GM19438 (cell line): ENCODE measurements around the gene SERTM1.

Source experiments
- ATAC-seq: cut with Tn5 transposase; IDR thresholded peaks from one replicate; pipeline ENCODE4 v1.9.1; 2021; ENCODE audit warnings: low read depth; ENCODE audit not compliant: unreplicated experiment

The SERTM1 gene

DNA sequence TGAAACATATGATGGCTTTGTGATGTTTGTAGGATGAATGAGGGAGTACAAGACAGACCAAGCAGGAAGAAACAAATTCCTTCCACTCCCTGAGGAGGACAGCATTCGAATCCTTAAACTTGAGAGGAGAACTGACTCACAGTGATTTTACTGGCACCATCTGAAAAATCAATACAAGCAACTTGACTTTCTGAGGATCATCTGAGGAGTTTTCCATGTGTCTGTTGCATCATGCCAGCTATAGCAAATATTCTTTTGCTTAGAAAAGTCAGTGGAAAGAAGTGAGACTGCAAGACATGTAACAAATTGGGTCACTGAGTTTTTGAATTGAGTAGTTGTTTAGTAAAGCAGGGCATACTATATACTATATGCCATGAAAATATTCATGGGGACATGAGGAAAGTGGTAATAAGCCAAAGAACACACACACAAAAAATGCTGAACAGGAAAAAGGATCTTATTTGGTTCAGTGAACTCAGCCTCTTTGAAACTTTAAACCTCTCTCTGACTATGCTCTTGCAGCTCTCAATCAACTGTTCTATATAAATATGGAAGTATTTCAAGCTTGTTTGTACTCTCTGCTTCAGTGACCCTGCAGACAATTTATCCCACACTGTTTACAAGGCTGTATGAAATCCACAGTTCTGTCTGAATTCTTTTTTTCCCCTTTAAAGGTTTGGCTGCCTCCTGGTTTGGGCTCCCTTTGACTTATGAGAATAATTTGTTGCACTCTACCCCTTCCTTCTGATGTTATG lies 35.5 kb downstream of the SERTM1 start:
- no peak for ATAC-seq

DNA sequence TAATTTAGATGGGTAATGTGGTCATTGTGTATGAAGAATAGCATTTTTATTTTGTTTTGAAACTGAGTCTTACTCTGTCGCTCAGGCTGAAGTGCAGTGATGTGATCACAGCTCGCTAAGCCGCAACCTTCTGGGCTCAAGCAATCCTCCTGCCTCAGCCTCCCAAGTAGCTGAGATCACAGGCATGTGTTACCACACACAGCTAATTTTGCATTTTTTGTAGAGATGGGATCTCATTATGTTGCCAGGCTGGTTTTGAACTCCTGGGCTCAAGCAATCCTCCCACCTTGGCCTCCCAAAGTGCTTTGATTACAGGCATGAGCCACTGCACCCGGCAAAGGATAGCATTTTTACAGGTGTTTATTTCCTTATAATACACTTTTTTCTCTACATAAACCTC lies 36.6 kb downstream of the SERTM1 start:
- ATAC-seq = no peak

DNA sequence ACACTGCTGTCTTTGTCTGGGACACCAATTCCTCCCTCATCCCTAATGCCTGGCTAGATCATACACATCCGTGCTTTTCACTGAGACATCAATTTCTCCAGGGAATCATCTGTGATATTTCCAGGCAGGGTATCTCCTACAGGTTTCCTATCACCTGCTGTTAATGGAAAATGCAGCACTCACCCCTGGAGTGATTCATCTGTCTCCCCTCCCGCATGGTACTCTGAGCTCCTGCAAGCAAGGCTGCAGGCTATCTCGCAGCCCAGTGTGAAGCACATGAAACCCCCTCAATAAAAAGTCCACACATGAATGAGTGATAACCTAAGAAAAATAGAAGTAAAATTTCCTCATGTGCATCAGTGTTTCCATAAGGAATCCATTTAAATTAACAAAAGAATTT lies 38.5 kb downstream of the SERTM1 start:
- ATAC-seq = no peak

DNA sequence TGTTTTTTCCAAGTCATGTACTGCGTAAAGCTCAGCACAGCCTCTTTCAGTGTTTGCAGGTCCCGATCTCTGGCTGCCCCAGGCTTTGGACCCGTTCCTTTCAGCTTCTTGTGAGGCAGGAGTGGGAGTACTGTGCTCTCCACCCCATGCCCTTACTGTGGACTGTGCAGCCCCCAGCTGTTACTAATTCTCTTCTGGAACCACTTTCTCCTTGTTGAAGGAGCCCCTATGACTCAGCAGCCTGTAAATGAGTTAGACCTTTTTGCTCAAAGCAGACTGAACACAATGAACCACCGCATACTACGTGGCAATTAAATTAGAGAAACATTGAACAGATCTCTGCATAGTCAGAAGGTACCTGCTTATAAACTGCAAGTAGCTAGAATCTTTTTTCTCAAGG lies 39.0 kb downstream of the SERTM1 start:
- ATAC-seq = no peak

DNA sequence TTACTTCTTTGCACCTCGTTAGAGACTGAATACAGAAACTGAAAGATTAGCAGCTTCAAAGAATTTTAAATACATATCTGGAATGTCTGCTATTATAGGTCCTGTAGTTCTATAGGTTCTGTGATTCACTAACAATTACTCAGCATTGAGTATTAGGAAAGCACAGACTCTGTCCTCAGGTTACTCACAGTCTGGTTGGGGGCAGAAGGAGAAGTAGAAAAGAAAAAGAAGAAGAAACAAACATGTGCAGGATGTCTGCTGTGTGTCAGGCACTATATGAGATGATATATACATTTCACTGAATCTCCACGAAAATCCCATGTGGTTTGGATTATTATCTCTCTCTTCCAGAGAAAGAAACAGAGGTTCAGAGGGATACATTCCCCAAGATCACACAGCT lies 40.1 kb downstream of the SERTM1 start:
- ATAC-seq = no peak

DNA sequence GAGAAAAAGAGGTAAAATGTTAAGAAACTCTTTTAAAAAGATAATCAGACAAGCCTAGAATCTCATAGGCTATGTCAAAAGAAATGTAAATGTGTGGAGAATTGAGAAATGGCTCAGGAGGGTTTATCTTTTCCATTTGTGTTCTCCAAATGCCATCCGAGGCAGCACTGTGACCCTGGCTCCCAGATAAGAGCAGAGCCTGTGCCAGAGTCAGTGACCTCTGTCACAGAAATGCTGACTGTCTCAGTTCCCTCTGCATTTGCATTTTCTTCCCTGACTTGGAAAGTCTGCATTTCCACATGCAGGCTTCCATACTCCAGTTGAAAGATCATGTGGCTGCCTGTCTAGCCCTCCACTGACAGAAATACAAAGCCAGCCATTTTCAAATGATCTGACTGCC lies 42.0 kb downstream of the SERTM1 start:
- no peak for ATAC-seq

DNA sequence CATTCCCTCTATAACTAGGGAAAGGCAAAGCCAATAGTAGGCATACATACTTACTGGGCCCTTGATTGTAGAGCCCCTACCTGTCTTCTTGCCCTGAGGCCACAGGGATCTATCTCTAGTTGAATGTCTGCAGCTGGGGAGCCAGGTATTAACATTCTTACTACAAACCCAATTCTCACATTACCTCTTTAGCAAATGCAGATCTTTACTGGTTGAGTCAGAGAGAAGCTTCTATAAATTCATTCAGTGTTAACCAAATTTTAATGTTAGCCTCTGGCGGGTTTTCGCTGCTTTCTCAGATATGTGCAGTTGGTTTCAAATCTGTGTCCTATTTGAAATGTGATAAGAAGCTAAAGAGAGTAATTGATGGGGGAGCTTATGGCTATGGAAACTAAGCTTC lies 43.2 kb downstream of the SERTM1 start:
- ATAC-seq = no peak

DNA sequence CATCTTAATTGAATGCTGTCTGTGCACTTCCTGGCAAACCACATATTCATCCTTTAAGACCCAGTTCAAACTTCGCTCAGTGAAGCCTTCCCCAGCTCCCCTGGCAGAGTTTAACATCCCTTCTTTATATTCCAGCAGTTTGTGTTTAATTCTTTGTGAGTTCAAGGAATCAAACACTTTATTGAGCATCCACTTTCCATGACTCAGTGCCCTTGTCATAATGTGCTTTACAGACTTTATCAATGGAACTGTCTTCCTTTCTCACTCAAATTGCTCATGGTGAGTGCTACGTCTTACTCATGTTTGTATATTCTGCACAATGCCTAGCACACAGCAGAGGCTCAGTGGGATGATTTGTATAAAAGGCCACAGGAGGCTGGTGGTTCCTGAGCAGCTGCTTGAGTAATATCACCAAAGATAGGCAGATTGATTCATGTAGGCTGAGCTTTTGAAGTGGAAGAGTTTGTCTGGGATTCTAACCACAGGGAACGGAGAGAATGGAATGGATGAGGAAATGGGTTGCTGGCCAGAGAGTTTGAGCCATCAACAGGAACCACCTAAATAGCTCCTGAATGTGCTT lies 44.2 kb downstream of the SERTM1 start:
- no peak for ATAC-seq

DNA sequence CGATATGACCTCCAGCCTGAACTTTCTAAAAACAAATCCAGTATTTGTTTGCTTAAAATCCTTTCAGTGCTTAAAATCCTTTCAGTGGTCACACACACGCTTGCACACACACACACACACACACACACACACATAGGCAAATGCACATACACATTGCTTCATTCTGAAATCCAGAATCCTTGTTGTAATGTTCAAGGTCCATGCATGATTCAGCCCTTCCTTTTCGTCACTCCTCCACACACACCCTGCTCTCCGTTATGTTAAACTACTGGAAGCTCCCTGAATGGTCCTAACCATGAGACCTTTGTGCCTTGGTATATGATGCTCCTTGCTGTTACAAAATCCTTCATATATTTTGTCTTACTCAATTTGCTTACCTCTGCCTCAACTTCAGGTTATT lies 44.9 kb downstream of the SERTM1 start:
- no peak for ATAC-seq

DNA sequence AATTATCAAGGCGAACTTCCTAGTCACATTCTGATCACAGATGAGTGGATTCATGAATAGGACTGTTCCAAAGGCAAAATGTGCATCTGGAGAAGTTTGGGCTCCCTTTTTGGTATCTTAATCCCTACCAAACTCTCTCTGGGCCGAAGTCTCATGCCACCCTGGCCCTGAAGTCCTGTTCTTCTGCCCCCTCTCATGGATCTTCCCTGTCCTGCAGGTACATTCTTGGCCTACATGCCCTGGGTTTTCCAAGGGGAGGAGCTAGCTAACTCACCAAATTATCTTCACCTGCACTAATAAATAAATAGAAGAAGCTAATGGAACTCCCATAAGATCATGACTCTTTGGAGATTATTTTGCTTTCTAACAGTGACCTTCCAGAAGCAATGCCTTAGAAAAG lies 50.3 kb downstream of the SERTM1 start:
- ATAC-seq = no peak

DNA sequence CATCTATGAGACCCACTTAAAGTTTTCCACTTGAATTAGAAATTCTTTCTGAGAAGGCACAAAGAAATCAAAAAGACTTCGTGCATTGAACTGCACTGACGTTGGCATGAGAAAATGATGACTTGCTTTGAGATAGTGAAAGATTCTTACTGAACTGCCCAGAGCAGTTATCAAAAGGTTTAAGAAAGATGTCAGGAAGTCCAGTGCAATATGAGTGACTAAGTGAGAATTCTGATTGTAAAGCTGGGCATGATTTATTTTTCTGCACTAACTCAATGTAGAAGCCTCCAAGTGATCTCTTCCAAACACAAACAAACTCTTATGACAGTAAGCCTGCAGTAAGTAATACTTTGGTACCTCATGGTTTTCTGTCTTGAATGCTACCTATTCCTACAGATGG lies 52.1 kb downstream of the SERTM1 start:
- no peak for ATAC-seq

DNA sequence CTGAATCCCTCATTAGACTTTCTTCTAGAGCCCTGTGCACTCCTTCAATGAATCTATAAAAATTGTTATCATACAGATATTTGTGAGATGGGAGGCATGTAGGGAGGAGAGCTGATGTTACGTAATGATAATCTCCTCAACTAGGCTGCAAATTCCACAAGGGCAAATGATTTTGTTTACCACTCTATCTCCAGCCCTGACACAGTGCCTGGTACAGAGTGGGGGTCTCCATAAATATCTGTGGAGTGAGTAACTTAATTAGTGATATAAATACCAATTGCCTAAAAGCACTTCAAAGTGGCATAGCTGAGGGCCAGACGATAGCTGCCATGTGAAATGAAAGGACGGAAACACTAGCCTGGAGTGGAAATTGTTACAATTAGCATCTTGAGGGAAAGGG lies 54.2 kb downstream of the SERTM1 start:
- ATAC-seq = no peak

DNA sequence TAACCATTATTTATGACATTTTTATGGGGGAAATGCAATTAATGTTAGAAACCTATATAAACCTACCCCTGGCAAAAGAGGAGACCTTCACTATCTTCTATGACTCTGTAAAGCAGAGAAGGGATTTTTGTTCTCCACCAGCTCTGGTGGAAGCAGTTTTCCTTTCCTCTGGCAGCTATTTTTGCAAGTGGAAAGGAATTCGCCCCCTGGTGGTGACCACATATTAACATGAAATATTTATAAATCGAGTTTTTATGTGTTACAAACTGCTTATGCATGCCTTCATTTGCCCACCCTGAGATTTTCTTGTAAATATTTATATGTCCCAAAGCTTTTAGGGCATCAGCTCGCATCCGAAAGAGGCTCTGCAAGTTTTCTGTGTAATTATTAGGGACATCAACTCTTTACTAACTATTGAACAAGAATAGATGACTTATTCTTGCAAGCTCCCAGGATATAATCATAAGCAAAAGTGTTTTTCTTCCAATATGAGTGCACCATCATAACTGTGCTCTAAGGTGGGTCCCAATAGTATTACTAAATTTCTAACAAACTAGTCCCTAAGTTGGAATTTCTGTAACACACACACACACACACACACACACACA lies 62.4 kb downstream of the SERTM1 start:
- ATAC-seq = no peak

DNA sequence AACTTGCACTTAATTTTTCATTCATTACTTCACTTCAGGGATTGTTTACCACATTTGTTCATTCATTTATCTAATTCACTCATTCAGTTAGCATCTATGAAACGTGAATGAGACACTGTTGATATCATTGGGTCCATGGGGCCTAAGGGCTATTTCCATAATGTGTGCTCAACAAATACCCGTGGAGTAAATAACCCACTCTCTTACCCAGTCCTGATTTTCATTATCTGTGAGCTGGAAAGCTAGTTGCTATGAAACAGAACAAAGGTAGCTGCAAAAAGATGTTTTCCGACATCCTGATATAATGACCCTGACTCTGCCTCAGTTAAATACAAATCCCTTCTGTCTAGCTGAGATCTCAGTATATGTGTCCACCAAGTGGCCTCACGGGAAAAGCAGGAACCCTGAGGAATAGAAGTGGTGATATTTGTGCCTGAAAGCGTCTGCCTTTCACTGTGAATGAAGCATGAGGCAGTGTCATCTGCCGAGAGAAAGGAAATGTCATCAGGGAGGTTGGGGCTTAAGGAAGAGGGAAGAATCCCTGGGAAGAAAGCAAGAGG lies 63.8 kb downstream of the SERTM1 start:
- ATAC-seq = no peak

DNA sequence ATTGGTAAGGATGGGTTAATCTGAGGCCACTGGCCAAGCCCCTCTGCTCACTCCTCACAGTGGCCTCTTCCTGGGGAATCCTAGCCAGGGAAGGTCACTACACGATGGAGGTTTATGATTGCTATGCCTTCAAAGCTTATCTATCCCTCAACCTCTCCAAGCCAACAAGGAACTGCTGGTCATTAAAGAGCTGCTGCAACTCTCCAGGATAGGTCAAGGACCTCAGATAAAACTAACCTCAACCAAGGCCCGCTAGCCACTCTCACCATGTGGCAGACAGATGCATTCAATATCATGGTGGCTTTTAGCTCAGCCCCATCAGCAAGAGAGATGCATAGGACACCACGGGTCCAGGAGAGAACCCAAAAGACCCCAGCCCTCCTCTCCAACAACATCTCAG lies 71.6 kb downstream of the SERTM1 start:
- no peak for ATAC-seq

DNA sequence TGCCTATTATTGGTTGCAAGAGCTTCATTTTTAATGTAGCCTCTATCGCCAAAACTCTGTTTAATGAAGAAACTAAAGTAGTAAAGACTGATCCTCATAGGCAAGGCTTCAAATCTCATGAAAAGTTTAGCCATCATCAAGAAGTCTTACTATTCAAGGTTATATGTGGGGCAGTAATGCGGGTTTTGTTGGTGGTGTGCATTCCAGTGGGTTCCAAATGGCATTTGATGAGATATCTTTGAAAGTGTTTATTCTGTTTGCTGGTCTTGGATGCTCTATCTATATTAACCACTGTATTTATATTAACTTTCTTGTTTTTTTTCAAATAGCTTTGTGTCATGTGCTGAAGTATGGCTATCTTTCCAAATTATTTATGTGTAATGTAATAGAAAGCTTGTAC lies 72.2 kb downstream of the SERTM1 start:
- no peak for ATAC-seq
